Lower leg skin (tissue), 3 donors: ENCODE measurements around the gene RNF213.

ENCODE experiments used
- POLR2A ChIP-seq, 2 donors: fragments of 450-650 bp; IDR thresholded peaks; one replicate each; pipeline ENCODE4 v1.6.1; 2016 to 2017; ENCODE audit warnings: antibody characterized with exemption in 2 of 2, mild to moderate bottlenecking in 1 of 2, moderate library complexity in 1 of 2
- TF ChIP-seq, protein P1 (sequence below), 3 donors: fragments of 450-650 bp; IDR thresholded peaks; one replicate each; pipeline ENCODE4 v1.5.1; 2016; ENCODE audit warnings: antibody characterized with exemption in 3 of 3, mild to moderate bottlenecking in 3 of 3, moderate library complexity in 2 of 3

DNA sequence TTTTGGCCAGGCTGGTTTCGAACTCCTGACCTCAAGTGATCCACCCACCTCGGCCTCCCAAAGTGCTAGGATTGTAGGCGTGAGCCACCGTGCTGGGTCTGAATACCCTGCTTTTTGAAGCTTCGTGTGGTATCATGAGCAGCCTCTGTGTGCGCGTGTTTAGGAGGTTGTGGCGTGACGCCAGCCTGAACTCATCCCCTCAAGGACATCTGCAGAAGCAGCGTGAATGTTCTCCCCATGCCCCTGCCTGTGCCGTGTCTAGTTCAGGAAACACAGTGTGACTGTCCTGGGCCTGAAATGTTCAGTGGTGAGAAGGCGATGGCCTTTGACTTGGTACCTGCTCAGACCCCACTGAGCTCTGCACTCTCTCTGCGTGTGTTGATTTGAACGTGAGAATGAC, 35.6 kb downstream of the RNF213 start:
- TF ChIP-seq, protein P1, sequence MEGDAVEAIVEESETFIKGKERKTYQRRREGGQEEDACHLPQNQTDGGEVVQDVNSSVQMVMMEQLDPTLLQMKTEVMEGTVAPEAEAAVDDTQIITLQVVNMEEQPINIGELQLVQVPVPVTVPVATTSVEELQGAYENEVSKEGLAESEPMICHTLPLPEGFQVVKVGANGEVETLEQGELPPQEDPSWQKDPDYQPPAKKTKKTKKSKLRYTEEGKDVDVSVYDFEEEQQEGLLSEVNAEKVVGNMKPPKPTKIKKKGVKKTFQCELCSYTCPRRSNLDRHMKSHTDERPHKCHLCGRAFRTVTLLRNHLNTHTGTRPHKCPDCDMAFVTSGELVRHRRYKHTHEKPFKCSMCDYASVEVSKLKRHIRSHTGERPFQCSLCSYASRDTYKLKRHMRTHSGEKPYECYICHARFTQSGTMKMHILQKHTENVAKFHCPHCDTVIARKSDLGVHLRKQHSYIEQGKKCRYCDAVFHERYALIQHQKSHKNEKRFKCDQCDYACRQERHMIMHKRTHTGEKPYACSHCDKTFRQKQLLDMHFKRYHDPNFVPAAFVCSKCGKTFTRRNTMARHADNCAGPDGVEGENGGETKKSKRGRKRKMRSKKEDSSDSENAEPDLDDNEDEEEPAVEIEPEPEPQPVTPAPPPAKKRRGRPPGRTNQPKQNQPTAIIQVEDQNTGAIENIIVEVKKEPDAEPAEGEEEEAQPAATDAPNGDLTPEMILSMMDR (IDR thresholded peaks at IDR 0.05) = no peak
- no peak for TF ChIP-seq POLR2A (IDR thresholded peaks at IDR 0.05)
